ENCODE data around the gene KLK11.

Gene KLK11

DNA sequence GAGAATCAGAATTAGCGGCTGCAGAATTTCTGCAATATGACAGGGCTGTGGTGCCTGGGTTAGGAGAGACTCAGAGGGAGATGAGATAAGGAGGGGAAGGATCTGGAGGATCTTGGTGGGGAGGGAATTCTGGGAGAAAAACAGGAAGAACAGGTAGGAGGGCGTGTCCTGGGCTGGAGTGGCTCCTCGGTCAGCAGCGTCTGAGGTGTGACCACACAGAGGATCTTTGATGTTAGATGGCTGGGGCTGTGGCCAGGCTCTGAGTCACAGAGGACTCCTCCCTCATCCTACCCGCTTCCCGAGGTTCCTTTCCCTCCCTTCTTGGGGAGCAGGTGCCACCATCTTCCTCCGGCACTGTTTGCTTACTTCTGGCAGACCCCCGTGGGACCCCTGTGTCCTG lies 50.6 kb downstream of the KLK11 start:
- no peak for ATAC-seq

DNA sequence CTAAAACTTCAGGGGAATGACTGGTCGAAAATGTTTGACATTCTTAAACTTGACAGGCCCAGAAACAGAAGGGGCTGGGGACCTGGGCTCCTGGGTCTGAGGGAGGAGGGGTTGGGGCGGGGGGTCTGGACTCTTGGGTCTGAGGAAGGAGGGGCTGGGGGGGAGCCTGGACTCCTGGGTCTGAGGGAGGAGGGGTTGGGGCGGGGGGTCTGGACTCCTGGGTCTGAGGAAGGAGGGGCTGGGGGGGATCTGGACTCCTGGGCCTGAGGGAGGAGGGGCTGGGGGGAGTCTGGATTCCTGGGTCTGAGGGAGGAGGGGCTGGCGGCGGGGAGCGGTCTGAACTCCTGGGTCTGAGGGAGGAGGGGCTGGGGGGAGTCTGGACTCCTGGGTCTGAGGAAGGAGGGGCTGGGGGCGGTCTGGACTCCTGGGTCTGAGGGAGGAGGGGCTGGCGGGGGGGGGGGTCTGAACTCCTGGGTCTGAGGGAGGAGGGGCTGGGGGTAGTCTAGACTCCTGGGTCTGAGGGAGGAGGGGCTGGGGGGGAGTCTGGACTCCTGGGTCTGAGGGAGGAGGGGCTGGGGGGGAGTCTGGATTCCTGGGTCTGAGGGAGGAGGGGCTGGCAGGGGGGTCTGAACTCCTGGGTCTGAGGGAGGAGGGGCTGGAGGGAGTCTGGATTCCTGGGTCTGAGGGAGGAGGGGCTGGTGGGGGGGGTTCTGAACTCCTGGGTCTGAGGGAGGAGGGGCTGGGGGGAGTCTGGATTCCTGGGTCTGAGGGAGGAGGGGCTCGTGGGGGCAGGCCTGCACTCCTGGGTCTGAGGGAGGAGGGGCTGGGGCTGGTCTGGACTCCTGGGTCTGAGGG lies 51.5 kb downstream of the KLK11 start:
- TF ChIP-seq TCF4 (CRISPR knock-in tag; IDR thresholded peaks at IDR 0.05; ENCODE audit: borderline replicate concordance) (no peak), SNAI2 (CRISPR knock-in tag; IDR thresholded peaks at IDR 0.05) (no peak), RARB (CRISPR knock-in tag; IDR thresholded peaks at IDR 0.05) (no peak), ZC3H10 (CRISPR knock-in tag; IDR thresholded peaks at IDR 0.05) (no peak), PPARA (CRISPR knock-in tag; IDR thresholded peaks at IDR 0.05; ENCODE audit: borderline replicate concordance) (no peak), OSR1 (CRISPR knock-in tag; IDR thresholded peaks at IDR 0.05) (no peak), ZNF8 (CRISPR knock-in tag; IDR thresholded peaks at IDR 0.05) (no peak), ARNTL (CRISPR knock-in tag; IDR thresholded peaks at IDR 0.05; ENCODE audit: borderline replicate concordance, low read depth) (no peak), ZNF565 (CRISPR knock-in tag; conservative IDR thresholded peaks at IDR 0.05; ENCODE audit: low read depth) (no peak), ZFP3 (CRISPR knock-in tag; IDR thresholded peaks at IDR 0.05) (no peak)
- TF ChIP-seq, protein P1, sequence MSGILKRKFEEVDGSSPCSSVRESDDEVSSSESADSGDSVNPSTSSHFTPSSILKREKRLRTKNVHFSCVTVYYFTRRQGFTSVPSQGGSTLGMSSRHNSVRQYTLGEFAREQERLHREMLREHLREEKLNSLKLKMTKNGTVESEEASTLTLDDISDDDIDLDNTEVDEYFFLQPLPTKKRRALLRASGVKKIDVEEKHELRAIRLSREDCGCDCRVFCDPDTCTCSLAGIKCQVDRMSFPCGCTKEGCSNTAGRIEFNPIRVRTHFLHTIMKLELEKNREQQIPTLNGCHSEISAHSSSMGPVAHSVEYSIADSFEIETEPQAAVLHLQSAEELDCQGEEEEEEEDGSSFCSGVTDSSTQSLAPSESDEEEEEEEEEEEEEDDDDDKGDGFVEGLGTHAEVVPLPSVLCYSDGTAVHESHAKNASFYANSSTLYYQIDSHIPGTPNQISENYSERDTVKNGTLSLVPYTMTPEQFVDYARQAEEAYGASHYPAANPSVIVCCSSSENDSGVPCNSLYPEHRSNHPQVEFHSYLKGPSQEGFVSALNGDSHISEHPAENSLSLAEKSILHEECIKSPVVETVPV (CRISPR knock-in tag; IDR thresholded peaks at IDR 0.05), result no peak
- TF ChIP-seq, protein P2, sequence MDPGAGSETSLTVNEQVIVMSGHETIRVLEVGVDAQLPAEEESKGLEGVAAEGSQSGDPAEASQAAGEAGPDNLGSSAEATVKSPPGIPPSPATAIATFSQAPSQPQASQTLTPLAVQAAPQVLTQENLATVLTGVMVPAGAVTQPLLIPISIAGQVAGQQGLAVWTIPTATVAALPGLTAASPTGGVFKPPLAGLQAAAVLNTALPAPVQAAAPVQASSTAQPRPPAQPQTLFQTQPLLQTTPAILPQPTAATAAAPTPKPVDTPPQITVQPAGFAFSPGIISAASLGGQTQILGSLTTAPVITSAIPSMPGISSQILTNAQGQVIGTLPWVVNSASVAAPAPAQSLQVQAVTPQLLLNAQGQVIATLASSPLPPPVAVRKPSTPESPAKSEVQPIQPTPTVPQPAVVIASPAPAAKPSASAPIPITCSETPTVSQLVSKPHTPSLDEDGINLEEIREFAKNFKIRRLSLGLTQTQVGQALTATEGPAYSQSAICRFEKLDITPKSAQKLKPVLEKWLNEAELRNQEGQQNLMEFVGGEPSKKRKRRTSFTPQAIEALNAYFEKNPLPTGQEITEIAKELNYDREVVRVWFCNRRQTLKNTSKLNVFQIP (CRISPR knock-in tag; IDR thresholded peaks at IDR 0.05; ENCODE audit: borderline replicate concordance, low read depth), result no peak
- no peak for ATAC-seq

More for the DNA sequence above, 50.6 kb downstream of the KLK11 start:
- TF ChIP-seq, protein P3, sequence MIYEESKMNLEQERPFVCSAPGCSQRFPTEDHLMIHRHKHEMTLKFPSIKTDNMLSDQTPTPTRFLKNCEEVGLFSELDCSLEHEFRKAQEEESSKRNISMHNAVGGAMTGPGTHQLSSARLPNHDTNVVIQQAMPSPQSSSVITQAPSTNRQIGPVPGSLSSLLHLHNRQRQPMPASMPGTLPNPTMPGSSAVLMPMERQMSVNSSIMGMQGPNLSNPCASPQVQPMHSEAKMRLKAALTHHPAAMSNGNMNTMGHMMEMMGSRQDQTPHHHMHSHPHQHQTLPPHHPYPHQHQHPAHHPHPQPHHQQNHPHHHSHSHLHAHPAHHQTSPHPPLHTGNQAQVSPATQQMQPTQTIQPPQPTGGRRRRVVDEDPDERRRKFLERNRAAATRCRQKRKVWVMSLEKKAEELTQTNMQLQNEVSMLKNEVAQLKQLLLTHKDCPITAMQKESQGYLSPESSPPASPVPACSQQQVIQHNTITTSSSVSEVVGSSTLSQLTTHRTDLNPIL (CRISPR knock-in tag; IDR thresholded peaks at IDR 0.05; ENCODE audit: low read depth), result no peak
- TF ChIP-seq, protein P1 (CRISPR knock-in tag; IDR thresholded peaks at IDR 0.05), result no peak
- no peak for TF ChIP-seq SNAI2 (CRISPR knock-in tag; IDR thresholded peaks at IDR 0.05)
- TF ChIP-seq, protein P2 (CRISPR knock-in tag; IDR thresholded peaks at IDR 0.05; ENCODE audit: borderline replicate concordance, low read depth), result no peak
- TF ChIP-seq, protein P4, sequence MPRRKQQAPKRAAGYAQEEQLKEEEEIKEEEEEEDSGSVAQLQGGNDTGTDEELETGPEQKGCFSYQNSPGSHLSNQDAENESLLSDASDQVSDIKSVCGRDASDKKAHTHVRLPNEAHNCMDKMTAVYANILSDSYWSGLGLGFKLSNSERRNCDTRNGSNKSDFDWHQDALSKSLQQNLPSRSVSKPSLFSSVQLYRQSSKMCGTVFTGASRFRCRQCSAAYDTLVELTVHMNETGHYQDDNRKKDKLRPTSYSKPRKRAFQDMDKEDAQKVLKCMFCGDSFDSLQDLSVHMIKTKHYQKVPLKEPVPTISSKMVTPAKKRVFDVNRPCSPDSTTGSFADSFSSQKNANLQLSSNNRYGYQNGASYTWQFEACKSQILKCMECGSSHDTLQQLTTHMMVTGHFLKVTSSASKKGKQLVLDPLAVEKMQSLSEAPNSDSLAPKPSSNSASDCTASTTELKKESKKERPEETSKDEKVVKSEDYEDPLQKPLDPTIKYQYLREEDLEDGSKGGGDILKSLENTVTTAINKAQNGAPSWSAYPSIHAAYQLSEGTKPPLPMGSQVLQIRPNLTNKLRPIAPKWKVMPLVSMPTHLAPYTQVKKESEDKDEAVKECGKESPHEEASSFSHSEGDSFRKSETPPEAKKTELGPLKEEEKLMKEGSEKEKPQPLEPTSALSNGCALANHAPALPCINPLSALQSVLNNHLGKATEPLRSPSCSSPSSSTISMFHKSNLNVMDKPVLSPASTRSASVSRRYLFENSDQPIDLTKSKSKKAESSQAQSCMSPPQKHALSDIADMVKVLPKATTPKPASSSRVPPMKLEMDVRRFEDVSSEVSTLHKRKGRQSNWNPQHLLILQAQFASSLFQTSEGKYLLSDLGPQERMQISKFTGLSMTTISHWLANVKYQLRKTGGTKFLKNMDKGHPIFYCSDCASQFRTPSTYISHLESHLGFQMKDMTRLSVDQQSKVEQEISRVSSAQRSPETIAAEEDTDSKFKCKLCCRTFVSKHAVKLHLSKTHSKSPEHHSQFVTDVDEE (CRISPR knock-in tag; IDR thresholded peaks at IDR 0.05), result no peak
- no peak for TF ChIP-seq ZFP3 (CRISPR knock-in tag; IDR thresholded peaks at IDR 0.05)
- no peak for TF ChIP-seq ESRRG (CRISPR knock-in tag; IDR thresholded peaks at IDR 0.05)
- TF ChIP-seq BACH2 (CRISPR knock-in tag; IDR thresholded peaks at IDR 0.05; ENCODE audit: borderline replicate concordance), result no peak
- TF ChIP-seq ISL1 (CRISPR knock-in tag; IDR thresholded peaks at IDR 0.05), result no peak
- TF ChIP-seq RARB (CRISPR knock-in tag; IDR thresholded peaks at IDR 0.05), result no peak
- TF ChIP-seq ZNF8 (CRISPR knock-in tag; IDR thresholded peaks at IDR 0.05), result no peak
- no peak for TF ChIP-seq TOX (CRISPR knock-in tag; IDR thresholded peaks at IDR 0.05; ENCODE audit: borderline replicate concordance)
- TF ChIP-seq CSDC2 (CRISPR knock-in tag; IDR thresholded peaks at IDR 0.05), result no peak
- TF ChIP-seq, protein P5, sequence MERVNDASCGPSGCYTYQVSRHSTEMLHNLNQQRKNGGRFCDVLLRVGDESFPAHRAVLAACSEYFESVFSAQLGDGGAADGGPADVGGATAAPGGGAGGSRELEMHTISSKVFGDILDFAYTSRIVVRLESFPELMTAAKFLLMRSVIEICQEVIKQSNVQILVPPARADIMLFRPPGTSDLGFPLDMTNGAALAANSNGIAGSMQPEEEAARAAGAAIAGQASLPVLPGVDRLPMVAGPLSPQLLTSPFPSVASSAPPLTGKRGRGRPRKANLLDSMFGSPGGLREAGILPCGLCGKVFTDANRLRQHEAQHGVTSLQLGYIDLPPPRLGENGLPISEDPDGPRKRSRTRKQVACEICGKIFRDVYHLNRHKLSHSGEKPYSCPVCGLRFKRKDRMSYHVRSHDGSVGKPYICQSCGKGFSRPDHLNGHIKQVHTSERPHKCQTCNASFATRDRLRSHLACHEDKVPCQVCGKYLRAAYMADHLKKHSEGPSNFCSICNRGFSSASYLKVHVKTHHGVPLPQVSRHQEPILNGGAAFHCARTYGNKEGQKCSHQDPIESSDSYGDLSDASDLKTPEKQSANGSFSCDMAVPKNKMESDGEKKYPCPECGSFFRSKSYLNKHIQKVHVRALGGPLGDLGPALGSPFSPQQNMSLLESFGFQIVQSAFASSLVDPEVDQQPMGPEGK (CRISPR knock-in tag; IDR thresholded peaks at IDR 0.05; ENCODE audit: borderline replicate concordance), result no peak
- no peak for TF ChIP-seq GLIS3 (CRISPR knock-in tag; IDR thresholded peaks at IDR 0.05)
- no peak for TF ChIP-seq ZNF70 (CRISPR knock-in tag; IDR thresholded peaks at IDR 0.05)
- no peak for TF ChIP-seq ZC3H10 (CRISPR knock-in tag; IDR thresholded peaks at IDR 0.05)
- TF ChIP-seq OSR1 (CRISPR knock-in tag; IDR thresholded peaks at IDR 0.05), result no peak
